Left hindlimb (tissue), 1 donor: ENCODE results near the gene KAZALD1.
A peak's percentile ranks its signal among the peaks of the same experiment; 100 is the strongest.

Source experiments
- DNase-seq: peaks from one replicate; pipeline ENCODE4 v3.0.0-alpha.2; 2018

Gene KAZALD1

DNA sequence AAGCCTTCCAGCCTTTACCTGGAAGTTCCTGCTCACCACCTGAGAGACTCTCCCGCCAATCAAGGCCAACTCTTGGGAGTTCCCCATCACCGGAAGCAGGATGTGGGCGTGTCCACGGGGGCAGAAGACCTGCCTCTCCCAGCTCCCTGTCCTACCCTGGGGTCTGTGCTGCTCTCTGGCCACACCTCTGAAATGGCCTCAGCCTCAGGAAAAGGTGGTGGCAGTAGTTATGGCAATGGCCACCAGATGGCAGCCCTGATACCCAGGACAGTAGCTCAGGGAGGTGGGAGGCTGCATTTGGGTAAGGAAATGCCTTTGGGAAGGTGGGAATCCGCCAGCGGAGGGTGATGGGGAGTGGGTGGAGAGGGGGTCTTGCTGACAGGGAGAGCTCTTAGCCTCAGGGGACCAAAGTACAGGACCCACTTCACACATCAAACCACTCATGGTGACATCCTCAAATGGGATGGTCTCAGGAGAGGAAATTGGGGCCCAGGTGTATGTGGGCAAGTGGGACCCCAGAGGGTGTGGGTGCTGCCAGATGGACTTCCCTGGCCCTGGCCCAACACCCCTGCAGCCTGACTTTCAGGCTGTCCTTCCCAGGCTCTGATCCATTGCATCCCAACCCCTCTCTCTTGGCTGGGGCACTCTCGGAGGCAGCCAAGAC lies 33.9 kb downstream of the KAZALD1 start:
- DNase-seq = peak; percentile 51

DNA sequence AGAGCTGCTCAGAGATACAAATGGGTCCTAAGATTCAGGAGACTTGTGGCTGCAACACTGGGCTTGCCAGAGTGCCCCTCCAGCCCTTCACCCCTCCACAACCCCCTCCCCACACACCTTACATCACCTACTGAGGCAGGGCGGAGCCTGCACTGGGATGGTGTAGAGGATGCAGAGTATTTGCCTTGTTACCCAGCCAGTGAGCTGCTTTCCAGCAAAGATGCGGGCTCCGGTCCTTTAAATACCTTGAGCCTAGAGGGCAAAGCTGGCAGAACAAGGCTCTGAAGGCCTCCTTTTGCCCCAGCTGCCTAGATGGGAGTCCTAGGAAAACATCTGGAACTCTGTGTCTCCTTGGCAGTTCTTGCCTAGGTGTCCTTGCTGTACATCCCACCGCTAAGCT lies 34.6 kb downstream of the KAZALD1 start:
- DNase-seq = no peak

DNA sequence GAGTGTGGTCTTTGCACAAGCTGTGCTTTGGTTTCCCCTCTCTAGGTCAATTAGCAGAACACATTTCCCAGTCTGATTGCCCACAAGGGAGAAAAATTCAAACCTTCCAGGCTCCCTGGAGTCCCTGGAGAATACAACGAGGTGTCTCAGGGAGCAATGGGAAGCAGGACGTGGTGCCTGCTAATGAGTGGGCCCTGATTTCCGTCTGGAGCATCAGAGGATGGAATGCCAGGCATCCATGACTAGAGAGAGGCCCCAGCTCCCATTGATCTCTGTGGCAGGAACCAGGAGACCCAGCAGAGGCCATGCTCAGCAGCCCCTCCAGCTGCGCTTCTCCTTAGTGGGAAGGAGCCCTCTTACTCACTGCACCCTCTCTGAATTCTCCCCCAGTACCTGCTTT lies 36.1 kb downstream of the KAZALD1 start:
- DNase-seq = no peak

DNA sequence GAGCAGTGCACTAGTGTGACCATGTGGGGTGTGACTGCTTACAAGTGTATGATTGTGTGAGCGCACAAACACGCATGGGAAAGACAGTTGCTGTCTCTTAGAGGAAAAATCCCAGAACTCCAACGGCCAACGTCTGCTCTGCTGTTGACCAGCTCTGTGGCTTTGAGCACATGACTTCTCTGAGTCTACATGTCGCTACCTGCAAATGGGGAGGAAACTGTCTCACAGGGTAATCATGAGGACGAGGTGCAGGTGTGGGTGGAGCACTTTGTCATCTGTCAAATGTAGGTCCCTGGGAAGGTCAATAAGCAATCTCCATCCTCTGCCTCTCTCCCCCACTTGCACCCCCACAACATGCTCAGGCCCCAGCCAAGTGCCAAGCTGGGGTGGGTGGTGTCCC lies 38.1 kb downstream of the KAZALD1 start:
- DNase-seq = no peak

DNA sequence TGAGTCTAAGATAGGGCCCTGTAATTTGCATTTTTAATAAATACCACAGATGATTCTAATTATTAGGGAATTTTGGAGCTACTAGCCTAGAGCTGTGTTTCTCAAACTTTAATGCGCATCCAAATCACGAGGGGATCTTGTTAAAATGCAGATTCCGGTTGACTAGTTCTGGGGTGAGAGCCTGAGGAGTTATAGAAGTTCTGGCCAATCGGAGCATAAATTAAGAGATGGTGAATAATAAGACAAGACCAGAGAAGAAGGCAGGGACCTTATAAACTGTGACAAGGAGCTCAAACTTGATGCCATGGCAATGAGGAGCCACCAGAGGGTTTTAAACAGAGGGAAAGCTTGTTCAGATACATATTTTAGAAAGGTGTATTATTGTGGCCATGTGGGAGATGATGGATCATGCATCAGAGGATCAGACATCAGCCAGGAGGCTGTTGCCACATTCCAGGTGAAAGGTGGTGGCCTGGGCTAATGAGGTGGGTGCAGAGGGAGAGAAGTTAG lies 39.6 kb downstream of the KAZALD1 start:
- DNase-seq = no peak

DNA sequence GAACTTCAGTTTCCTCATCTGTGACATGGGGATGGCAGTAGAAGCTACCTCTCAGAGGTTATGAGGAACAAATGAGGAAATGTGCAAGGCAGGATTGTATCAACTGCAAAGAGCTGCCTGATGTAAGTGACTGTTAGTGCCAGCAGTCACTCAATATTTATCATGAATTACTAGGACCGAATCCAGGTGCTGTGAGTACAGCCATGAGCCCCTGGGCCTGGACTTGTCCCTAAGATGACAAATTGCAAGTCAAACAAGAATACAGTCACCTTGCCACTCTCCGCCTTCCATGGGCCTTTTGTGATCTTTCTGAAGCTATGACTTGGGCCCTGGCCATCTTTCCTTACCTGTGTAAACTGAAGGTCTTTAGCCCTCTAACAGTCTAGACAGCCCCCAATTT lies 41.6 kb downstream of the KAZALD1 start:
- DNase-seq = no peak

DNA sequence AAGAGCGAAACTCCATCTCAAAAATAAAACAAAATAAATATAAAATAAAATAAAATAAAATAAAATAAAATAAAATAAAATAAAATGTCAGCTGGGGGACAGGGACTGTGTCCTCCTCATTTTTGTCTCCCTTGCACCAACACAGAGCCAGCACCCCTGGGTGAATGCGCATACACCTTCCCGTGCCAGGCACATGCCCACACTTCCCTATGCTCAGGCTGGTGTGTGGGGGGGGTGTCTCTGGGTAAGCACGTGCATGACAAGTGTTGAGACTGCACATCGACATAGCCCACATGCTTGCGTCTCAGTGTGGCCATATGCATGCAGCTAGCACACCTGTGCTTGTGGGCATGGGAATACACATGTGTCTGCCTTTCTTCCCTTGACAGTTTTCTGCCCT lies 44.6 kb downstream of the KAZALD1 start:
- no peak for DNase-seq

DNA sequence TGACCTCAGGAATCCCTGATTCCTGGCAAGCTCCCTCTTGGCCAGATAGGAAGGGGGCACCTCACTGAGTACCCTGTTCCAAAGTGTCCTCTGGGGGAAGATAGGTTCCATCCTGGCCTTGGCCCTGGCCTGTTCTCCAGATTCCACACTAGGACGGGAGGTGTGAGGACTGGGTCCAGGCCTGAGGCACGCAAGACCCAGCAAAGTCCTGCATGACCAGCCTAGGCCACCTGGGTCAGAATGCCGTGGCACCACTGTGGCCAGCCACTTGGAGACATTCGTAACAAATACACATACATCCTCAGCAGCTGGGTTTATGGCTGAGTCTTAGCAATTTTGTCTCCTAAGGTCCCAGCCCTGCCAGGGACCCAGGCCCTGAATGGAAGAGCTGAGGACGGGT lies 46.0 kb downstream of the KAZALD1 start:
- DNase-seq = no peak

DNA sequence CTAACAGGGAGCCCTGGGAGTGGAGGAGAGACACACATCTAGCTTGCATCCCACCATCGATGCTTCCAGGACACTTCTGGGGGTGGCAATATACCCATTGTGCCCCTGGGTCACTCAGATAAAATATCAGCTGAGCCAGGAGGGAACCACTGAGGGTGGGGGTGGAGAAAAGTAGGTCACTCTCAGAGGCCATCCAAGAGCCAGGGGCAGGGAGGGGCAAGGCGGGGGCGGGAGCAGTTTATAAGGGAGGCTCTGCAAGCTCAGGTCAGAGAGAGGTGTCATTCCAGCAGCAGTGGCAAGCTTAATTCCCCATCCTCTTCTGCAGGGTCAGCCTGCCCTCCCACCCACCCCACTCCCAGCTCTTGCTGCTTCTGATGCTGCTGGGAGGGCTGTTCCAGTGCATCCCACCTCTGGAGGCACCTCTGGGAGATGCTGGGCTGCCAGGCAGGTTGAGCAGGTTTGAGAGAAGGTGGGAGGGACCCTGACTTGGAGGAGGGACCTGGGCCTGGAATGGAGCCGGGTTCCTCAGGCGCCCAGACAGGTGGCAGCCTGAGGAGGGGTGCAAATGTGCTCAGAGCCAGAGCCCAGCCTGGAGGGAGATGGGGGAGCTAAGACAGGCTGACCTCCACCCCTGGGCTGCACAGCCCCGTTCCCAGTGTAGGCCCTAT lies 49.2 kb downstream of the KAZALD1 start:
- DNase-seq = no peak

DNA sequence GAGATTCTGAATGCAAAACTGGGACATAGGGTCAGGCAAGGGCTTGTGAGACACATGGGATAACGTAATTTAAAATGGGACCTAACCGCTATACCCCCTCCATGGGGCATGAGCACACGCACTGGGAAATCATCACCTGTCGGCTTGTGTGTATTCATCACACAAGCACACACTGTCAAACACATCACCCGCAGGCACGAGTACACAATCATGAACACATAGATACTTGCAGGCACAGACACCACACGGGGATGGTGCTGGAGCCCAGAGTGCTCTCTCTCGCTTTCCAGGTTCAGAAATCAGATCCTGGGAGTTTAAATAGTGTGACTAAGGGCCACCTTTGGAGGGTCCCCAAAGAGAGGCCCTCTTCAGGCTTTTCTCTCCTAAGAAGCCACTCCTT lies 49.8 kb downstream of the KAZALD1 start:
- no peak for DNase-seq

DNA sequence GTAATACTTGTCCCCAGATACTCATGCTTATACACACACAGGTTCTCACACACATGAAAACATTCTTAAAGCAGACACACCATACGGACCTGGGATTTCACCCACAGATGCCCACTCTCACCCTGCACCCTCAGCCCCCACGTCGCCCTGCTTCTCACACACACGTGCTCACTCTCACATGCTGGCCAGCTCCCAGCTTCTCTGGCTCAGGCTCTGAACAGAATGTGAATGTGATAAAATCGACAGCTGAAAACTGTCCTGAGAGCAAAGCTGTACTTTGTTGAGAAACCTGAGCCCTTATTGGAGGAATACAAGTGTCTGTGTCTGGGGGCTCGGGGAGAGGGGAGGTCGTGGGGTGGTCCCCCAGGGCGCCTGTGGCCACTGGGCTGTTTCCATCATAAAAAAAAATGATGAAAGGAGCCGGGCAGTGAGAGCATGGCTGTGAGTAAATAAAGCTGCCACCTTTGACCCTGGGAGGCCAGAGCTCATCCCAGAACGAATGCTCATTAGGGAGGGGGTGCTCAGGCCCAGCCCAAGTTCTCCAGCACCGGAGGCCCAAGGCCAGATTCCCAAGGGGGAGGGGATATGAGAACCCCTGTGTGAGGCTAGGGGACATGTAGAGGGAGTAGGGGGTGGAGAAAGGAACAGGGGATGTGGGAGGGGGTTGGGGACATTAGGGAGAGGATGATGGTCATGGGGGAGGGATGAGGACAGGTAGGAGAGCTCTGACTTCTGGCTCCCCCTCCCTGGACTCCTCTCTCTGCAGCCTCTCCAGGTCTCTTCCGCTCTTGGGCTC lies 51.2 kb downstream of the KAZALD1 start:
- DNase-seq = no peak

DNA sequence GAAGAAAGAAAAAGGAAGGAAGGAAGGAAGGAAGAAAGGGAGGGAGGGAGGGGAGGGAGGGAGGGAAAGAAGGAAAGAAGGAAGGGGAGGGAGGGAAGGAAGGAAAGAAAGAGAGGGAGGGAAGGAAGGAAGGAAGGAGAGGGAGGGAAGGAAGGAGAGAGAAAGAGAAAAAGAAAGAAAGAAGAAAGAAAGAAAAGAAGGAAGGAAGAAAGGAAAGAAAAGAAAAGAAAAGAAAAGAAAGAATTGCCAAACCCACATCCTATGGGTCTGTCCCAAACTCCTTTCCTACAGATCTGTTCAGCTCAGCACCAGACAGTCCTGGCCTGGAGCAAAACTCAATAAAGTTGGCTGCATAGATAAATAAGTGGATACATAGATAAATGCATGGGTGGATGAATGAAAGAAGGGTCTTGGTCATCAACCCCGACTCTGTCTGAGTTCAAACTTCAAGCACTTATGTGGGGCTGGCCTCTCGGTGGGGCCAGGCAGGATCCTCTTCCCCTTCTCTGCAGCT lies 52.2 kb downstream of the KAZALD1 start:
- DNase-seq = no peak

DNA sequence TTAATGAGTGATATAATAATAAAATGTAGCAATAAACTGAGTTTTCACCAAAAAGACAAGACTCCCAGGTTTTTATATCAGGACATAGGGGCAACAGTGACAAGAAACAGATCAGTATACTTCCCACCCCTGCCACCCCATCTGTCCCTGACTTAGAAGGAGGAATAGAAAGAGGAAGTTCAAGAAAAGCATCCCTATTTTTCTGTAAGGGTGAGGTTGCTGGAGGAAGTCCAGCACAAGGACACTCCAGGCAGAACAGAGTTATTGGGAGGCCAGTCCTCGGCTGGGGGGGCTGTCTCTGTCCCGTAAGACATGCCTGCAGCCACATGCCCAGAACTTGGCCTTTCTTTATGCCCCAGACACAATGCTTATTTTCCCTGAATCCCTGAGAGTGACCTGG lies 52.9 kb downstream of the KAZALD1 start:
- DNase-seq = no peak
